SU-DHL-6 (cell line): Measurements from ENCODE around the gene ZNF716.

Experiments used
- EZH2phosphoT487 ChIP-seq: fragments of 200-600 bp; sonication (generic), shearing (Covaris generic); conservative IDR thresholded peaks from 2 replicates; pipeline ENCODE4 v1.6.1; 2018; ENCODE audit warnings: mild to moderate bottlenecking, antibody characterized with exemption, low read length, moderate library complexity, mixed read lengths
- TF ChIP-seq, protein P1 (sequence below): fragments of 200-600 bp; sonication (generic); IDR thresholded peaks from one replicate; pipeline ENCODE4 v1.5.1; 2017; ENCODE audit warnings: antibody characterized with exemption, mild to moderate bottlenecking, low read length, moderate library complexity; ENCODE audit not compliant: insufficient read depth, poor library complexity, severe bottlenecking

- TF ChIP-seq, protein P1, sequence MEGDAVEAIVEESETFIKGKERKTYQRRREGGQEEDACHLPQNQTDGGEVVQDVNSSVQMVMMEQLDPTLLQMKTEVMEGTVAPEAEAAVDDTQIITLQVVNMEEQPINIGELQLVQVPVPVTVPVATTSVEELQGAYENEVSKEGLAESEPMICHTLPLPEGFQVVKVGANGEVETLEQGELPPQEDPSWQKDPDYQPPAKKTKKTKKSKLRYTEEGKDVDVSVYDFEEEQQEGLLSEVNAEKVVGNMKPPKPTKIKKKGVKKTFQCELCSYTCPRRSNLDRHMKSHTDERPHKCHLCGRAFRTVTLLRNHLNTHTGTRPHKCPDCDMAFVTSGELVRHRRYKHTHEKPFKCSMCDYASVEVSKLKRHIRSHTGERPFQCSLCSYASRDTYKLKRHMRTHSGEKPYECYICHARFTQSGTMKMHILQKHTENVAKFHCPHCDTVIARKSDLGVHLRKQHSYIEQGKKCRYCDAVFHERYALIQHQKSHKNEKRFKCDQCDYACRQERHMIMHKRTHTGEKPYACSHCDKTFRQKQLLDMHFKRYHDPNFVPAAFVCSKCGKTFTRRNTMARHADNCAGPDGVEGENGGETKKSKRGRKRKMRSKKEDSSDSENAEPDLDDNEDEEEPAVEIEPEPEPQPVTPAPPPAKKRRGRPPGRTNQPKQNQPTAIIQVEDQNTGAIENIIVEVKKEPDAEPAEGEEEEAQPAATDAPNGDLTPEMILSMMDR, result no peak
- TF ChIP-seq EZH2phosphoT487, result no peak
These were observed 6.4 kb upstream of the ZNF716 start for GRCh38 chr7:57443567-57443966.
